HUDEP-2 (cell line): Measurements from ENCODE around the gene DIP2C.
"Not testable (repeated sequence)": the region's sequence is repeated elsewhere in the genome, so short reads cannot be mapped to it uniquely, and the experiment has no call there.

Source experiments
- DNase-seq, 76 experiments: peaks; one replicate each; lab custom pipeline; 2025; ENCODE audit not compliant: unreplicated experiment in 76 of 76; lab: John Stamatoyannopoulos, UW

The DIP2C gene

GRCh38 chr10:437698-438490 lies 251.6 kb downstream of the DIP2C start:
- DNase-seq = no peak

- no peak for DNase-seq
Observed at GRCh38 chr10:436911-437665, 252.4 kb downstream of the DIP2C start.

GRCh38 chr10:436013-436697 lies 253.3 kb downstream of the DIP2C start:
- DNase-seq = no peak

- no peak for DNase-seq
Observed at GRCh38 chr10:435397-435796, 254.1 kb downstream of the DIP2C start.

- DNase-seq = no peak
Observed at GRCh38 chr10:429696-430095, 259.8 kb downstream of the DIP2C start.

GRCh38 chr10:427761-428519 lies 261.5 kb downstream of the DIP2C start:
- DNase-seq = no peak

- not testable (repeated sequence) for DNase-seq
Observed at GRCh38 chr10:425365-425764, 264.1 kb downstream of the DIP2C start.

- not testable (repeated sequence) for DNase-seq
Observed at GRCh38 chr10:424724-425123, 264.7 kb downstream of the DIP2C start.

- DNase-seq = no peak
Observed at GRCh38 chr10:423178-423577, 266.3 kb downstream of the DIP2C start.

- no peak for DNase-seq
Observed at GRCh38 chr10:422675-423074, 266.8 kb downstream of the DIP2C start.

- DNase-seq = no peak
Observed at GRCh38 chr10:422241-422640, 267.2 kb downstream of the DIP2C start.

- DNase-seq = no peak
Observed at GRCh38 chr10:421170-421569, 268.3 kb downstream of the DIP2C start.

- DNase-seq = no peak
Observed at GRCh38 chr10:420154-421121, 269.0 kb downstream of the DIP2C start.

- no peak for DNase-seq
Observed at GRCh38 chr10:418894-419293, 270.6 kb downstream of the DIP2C start.

GRCh38 chr10:418226-418625 lies 271.2 kb downstream of the DIP2C start:
- no peak for DNase-seq

- DNase-seq = no peak
Observed at GRCh38 chr10:416091-416515, 273.4 kb downstream of the DIP2C start.

- DNase-seq = no peak
Observed at GRCh38 chr10:413662-414071, 275.8 kb downstream of the DIP2C start.

- no peak for DNase-seq
Observed at GRCh38 chr10:412109-412508, 277.4 kb downstream of the DIP2C start.

GRCh38 chr10:411603-412002 lies 277.9 kb downstream of the DIP2C start:
- no peak for DNase-seq
